HL-60 (cell line): ENCODE measurements around the gene FAH.

Experiments
- GABPA ChIP-seq: IDR thresholded peaks from 2 replicates; pipeline ENCODE4 v1.6.1; 2012; ENCODE audit warnings: low read depth
- POLR2AphosphoS5 ChIP-seq: IDR thresholded peaks from 2 replicates; pipeline ENCODE4 v1.6.1; 2012; ENCODE audit warnings: low read depth
- TF ChIP-seq, protein P1 (sequence below): IDR thresholded peaks from one replicate; pipeline ENCODE4 v1.5.1; 2011; ENCODE audit warnings: low read length, control low read depth, inconsistent platforms; ENCODE audit not compliant: insufficient read depth
- TF ChIP-seq, protein P2 (sequence below): IDR thresholded peaks from 2 replicates; pipeline ENCODE4 v1.6.1; 2012; ENCODE audit warnings: low read depth; ENCODE audit not compliant: insufficient replicate concordance

GRCh38 chr15:80216141-80216540, 63.3 kb downstream of the FAH start:
- TF ChIP-seq, protein P1, sequence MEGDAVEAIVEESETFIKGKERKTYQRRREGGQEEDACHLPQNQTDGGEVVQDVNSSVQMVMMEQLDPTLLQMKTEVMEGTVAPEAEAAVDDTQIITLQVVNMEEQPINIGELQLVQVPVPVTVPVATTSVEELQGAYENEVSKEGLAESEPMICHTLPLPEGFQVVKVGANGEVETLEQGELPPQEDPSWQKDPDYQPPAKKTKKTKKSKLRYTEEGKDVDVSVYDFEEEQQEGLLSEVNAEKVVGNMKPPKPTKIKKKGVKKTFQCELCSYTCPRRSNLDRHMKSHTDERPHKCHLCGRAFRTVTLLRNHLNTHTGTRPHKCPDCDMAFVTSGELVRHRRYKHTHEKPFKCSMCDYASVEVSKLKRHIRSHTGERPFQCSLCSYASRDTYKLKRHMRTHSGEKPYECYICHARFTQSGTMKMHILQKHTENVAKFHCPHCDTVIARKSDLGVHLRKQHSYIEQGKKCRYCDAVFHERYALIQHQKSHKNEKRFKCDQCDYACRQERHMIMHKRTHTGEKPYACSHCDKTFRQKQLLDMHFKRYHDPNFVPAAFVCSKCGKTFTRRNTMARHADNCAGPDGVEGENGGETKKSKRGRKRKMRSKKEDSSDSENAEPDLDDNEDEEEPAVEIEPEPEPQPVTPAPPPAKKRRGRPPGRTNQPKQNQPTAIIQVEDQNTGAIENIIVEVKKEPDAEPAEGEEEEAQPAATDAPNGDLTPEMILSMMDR: no peak
- no peak for TF ChIP-seq GABPA
- TF ChIP-seq, protein P2, sequence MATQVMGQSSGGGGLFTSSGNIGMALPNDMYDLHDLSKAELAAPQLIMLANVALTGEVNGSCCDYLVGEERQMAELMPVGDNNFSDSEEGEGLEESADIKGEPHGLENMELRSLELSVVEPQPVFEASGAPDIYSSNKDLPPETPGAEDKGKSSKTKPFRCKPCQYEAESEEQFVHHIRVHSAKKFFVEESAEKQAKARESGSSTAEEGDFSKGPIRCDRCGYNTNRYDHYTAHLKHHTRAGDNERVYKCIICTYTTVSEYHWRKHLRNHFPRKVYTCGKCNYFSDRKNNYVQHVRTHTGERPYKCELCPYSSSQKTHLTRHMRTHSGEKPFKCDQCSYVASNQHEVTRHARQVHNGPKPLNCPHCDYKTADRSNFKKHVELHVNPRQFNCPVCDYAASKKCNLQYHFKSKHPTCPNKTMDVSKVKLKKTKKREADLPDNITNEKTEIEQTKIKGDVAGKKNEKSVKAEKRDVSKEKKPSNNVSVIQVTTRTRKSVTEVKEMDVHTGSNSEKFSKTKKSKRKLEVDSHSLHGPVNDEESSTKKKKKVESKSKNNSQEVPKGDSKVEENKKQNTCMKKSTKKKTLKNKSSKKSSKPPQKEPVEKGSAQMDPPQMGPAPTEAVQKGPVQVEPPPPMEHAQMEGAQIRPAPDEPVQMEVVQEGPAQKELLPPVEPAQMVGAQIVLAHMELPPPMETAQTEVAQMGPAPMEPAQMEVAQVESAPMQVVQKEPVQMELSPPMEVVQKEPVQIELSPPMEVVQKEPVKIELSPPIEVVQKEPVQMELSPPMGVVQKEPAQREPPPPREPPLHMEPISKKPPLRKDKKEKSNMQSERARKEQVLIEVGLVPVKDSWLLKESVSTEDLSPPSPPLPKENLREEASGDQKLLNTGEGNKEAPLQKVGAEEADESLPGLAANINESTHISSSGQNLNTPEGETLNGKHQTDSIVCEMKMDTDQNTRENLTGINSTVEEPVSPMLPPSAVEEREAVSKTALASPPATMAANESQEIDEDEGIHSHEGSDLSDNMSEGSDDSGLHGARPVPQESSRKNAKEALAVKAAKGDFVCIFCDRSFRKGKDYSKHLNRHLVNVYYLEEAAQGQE: no peak
- no peak for TF ChIP-seq POLR2AphosphoS5
